ENCODE results near the gene PRR30.

PRR30 gene

GRCh38 chr2:27137322-27137935, 1.8 kb downstream of the PRR30 start:
- ChIA-PET POLR2A (interaction anchor here (0.7 kb wide), 1 partner anchor 98 kb away, joined by 3 read pairs; no protein-coding TSS in a partner anchor), CTCF (no interaction called here)
- TF ChIP-seq, protein P1, sequence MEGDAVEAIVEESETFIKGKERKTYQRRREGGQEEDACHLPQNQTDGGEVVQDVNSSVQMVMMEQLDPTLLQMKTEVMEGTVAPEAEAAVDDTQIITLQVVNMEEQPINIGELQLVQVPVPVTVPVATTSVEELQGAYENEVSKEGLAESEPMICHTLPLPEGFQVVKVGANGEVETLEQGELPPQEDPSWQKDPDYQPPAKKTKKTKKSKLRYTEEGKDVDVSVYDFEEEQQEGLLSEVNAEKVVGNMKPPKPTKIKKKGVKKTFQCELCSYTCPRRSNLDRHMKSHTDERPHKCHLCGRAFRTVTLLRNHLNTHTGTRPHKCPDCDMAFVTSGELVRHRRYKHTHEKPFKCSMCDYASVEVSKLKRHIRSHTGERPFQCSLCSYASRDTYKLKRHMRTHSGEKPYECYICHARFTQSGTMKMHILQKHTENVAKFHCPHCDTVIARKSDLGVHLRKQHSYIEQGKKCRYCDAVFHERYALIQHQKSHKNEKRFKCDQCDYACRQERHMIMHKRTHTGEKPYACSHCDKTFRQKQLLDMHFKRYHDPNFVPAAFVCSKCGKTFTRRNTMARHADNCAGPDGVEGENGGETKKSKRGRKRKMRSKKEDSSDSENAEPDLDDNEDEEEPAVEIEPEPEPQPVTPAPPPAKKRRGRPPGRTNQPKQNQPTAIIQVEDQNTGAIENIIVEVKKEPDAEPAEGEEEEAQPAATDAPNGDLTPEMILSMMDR (IDR thresholded peaks at IDR 0.05; ENCODE audit: control extremely low read depth, extremely low read depth, low read depth, missing control alignments): no peak
- DNase-seq (ENCODE audit: extremely low spot score): no peak

GRCh38 chr2:27136751-27137150, 2.5 kb downstream of the PRR30 start:
- TF ChIP-seq, protein P1 (IDR thresholded peaks at IDR 0.05; ENCODE audit: control extremely low read depth, extremely low read depth, low read depth, missing control alignments): no peak
- CTCF ChIA-PET: interaction anchor here (1.6 to 1.9 kb wide), 2 partner anchors 13 to 33 kb away, joined by 3 to 7 read pairs; partner anchors contain the start of gene ABHD1
- no peak for DNase-seq (ENCODE audit: extremely low spot score)
- POLR2A ChIA-PET: no interaction called here

DNA sequence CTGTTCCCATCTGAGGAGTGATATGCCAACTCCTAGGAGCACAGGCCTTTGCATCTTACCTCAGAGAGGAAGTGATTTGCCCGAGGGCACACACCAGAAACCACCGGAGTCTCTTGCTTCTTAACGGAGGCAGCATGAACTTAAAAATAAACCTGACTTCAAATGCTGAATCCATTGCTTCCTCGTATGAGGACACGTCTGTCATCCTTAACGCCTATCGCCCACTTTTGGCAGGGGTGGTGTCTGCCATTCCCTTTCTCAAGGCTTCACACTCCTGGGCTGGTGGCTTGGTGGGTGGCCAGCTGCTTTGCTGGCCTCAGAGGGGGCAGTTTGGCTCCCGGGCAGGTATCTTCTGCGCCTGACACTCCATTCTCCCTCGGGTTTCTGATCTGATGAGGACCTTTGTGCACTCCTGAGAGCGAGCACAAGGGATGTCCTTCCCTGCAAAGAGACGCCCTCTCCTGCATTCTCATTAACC, 3.7 kb downstream of the PRR30 start:
- no peak for DNase-seq (ENCODE audit: extremely low spot score)
- CTCF ChIA-PET: interaction anchor here (1.4 to 2.7 kb wide), 4 partner anchors 12 to 56 kb away, joined by 3 to 14 read pairs (median 5); partner anchors contain the start of gene ABHD1
- POLR2A ChIA-PET: no interaction called here
- TF ChIP-seq, protein P1 (IDR thresholded peaks at IDR 0.05; ENCODE audit: control extremely low read depth, extremely low read depth, low read depth, missing control alignments): no peak

GRCh38 chr2:27134781-27135477, 4.3 kb downstream of the PRR30 start:
- TF ChIP-seq, protein P1 (IDR thresholded peaks at IDR 0.05; ENCODE audit: control extremely low read depth, extremely low read depth, low read depth, missing control alignments): no peak
- no peak for DNase-seq (ENCODE audit: extremely low spot score)
- POLR2A ChIA-PET: no interaction called here
- CTCF ChIA-PET: interaction anchor here (1.4 to 2.7 kb wide), 8 partner anchors 11 to 173 kb away, joined by 3 to 22 read pairs (median 6); partner anchors contain the start of gene ABHD1

GRCh38 chr2:27133905-27134780, 5.1 kb downstream of the PRR30 start, which contains the start of gene PREB:
TSS of gene PREB (minus strand) at chr2:27134636. CDS start at chr2:27134421, 215 bp downstream.
- ChIA-PET POLR2A (interaction anchor here (1.1 kb wide), 1 partner anchor 228 kb away, joined by 3 read pairs; no protein-coding TSS in a partner anchor), CTCF (interaction anchor here (0.8 to 2.7 kb wide), 16 partner anchors 10 to 172 kb away, joined by 3 to 22 read pairs (median 4); partner anchors contain the start of gene ABHD1)
- DNase-seq (ENCODE audit: extremely low spot score): peak; percentile 100
- TF ChIP-seq, protein P1 (IDR thresholded peaks at IDR 0.05; ENCODE audit: control extremely low read depth, extremely low read depth, low read depth, missing control alignments): peak; percentile 43
